Natural killer cell treated with Interleukin-12 subunit alpha and Interleukin-12 subunit beta and Interleukin-15 and Interleukin-18, amount 100 ng/mL, for 72 hours (primary cell): Measurements from ENCODE around the gene IFNA10. TPM values are rescaled to one million over a fixed set of nuclear protein-coding genes. Genes with fewer than 3 reads are reported as not detected.
"Not testable (repeated sequence)": the region's sequence is repeated elsewhere in the genome, so short reads cannot be mapped to it uniquely, and the experiment has no call there.

Experiments used
- ATAC-seq, 2 donors: fragments of 150-1000 bp; cut with Tn5 transposase in 1 of 2; sonication (Bioruptor Pico), chemical (Tn5 transposase) in 1 of 2; 2 replicates each; pipeline ENCODE4 v1.10.0; 2021
- DNase-seq: peaks from one replicate; pipeline ENCODE4 v3.0.0; 2022; ENCODE audit warnings: low spot score
- H3K27ac Mint-ChIP-seq, 2 donors: 1 replicate in 1 of 2; 2 replicates in 1 of 2; pipeline ENCODE4 v1.8.0; 2022; ENCODE audit warnings: mixed read lengths in 2 of 2, mild to moderate bottlenecking in 1 of 2, moderate library complexity in 1 of 2
- H3K27me3 Mint-ChIP-seq, 2 donors: 1 replicate in 1 of 2; 2 replicates in 1 of 2; pipeline ENCODE4 v1.8.0; 2022; ENCODE audit warnings: mixed read lengths in 2 of 2
- H3K36me3 Mint-ChIP-seq: one replicate; pipeline ENCODE4 v1.8.0; 2022; ENCODE audit warnings: mixed read lengths
- H3K4me1 Mint-ChIP-seq, 2 donors: 1 replicate in 1 of 2; 2 replicates in 1 of 2; pipeline ENCODE4 v1.8.0; 2022; ENCODE audit warnings: low read depth in 2 of 2, mixed read lengths in 2 of 2, mild to moderate bottlenecking in 1 of 2
- H3K4me3 Mint-ChIP-seq: one replicate; pipeline ENCODE4 v1.8.0; 2022; ENCODE audit warnings: mixed read lengths
- H3K9me3 Mint-ChIP-seq: 2 replicates; pipeline ENCODE4 v1.8.0; 2022; ENCODE audit warnings: mixed read lengths
- total RNA-seq, 2 donors: library from RNA; stranded (reverse); gene quantifications; one replicate each; pipeline ENCODE4 v1.2.3, GENCODE V29; 2022

IFNA10 gene
- not detected for total RNA-seq

GRCh38 chr9:21207043-21207442, at the start of gene IFNA10:
IFNA10 (minus strand) TSS chr9:21207143; CDS start chr9:21207097, 46 bp downstream.
- H3K27me3 Mint-ChIP-seq: peaks cover 14 to 17% of the 10 kb centered on the region in 2 donors
- not testable (repeated sequence) for H3K36me3 Mint-ChIP-seq, DNase-seq, H3K27ac Mint-ChIP-seq, ATAC-seq, H3K9me3 Mint-ChIP-seq, H3K4me3 Mint-ChIP-seq, H3K4me1 Mint-ChIP-seq

DNA sequence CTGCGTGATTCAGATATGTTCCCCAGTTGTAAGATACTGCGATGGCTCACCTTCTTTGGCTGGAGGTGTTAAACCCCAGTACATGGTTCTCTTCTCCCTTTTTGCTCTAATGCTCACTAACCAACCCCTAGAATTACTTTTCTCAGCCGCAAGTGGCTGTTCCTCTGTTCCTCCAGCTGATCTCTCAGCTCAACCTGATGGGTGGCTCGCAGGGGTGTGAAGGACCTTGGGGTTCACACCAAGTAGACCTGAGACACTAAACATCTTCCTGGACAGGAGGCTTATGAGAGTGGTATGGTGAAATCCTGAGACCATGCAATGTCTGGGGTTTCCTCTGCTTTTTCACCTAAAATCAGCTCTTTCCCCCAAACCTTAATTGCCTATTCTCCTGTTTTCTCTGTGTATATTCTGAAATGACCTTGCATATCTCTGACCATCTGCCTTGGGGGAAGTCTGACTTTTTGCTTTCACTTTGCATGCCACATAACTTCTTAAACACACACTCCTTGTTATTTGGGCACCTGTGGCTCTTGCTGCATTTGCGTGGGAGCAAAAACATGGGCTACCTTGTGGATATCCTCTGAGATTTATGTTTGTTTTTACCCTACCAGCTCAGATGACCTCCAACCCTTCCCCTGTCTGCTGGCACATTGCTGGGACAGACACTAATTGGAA, 48.7 kb upstream of the IFNA10 start:
- peaks cover 11 to 18% of the 10 kb centered on the region in 2 donors for H3K27me3 Mint-ChIP-seq
- DNase-seq (peak; percentile 64), ATAC-seq (peak; percentile 83 to 87)
- H3K4me3 Mint-ChIP-seq: peak overlapping the region; percentile 59
- H3K4me1 Mint-ChIP-seq: peaks cover 20 to 22% of the 10 kb centered on the region in 2 donors
- no peaks in the 10 kb centered on the region for H3K36me3 Mint-ChIP-seq
- peak overlapping the region; percentile 20 to 34 for H3K27ac Mint-ChIP-seq
- H3K9me3 Mint-ChIP-seq: no peaks in the 10 kb centered on the region

- peak overlapping the region; percentile 1 to 43 for H3K27ac Mint-ChIP-seq
- H3K4me3 Mint-ChIP-seq: peak overlapping the region; percentile 71
- ATAC-seq (peak; percentile 54 to 59), DNase-seq (no peak)
- H3K27me3 Mint-ChIP-seq: peaks cover 18 to 41% of the 10 kb centered on the region in 2 donors
- no peaks in the 10 kb centered on the region for H3K36me3 Mint-ChIP-seq
- peaks cover 20 to 22% of the 10 kb centered on the region in 2 donors for H3K4me1 Mint-ChIP-seq
- no peaks in the 10 kb centered on the region for H3K9me3 Mint-ChIP-seq
Observed at GRCh38 chr9:21252721-21253547, 46.0 kb upstream of the IFNA10 start.

DNA sequence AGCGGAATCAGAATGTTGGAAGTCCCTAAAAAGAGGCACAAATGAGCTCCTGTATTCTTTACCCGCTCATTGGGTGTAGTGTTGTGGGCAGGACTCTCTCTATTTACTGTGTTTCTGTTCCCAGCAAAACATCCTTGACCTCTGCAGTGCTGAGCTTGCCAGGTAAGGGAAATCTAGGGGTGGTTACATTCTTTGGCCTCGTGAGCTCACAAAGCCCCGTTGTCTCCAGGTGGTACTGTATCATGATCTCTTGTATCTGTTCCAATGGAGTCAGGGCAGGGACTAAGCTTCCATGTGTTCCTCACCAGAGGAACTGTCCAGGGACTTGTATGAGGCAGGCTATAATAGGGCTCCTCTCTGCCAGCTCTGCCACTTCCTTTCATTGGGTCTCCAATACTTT, 44.7 kb upstream of the IFNA10 start:
- DNase-seq: no peak
- Mint-ChIP-seq H3K9me3 (no peaks in the 10 kb centered on the region), H3K36me3 (no peaks in the 10 kb centered on the region), H3K27ac (no peak overlapping the region), H3K4me1 (peaks cover 20 to 22% of the 10 kb centered on the region in 2 donors), H3K27me3 (peaks cover 18 to 41% of the 10 kb centered on the region in 2 donors), H3K4me3 (no peak overlapping the region)
- no peak for ATAC-seq

GRCh38 chr9:21251190-21251589, 44.2 kb upstream of the IFNA10 start:
- peaks cover 15 to 41% of the 10 kb centered on the region in 2 donors for H3K27me3 Mint-ChIP-seq
- DNase-seq (no peak), ATAC-seq (no peak)
- H3K9me3 Mint-ChIP-seq: no peaks in the 10 kb centered on the region
- H3K36me3 Mint-ChIP-seq: no peaks in the 10 kb centered on the region
- peaks cover 16 to 18% of the 10 kb centered on the region in 2 donors for H3K4me1 Mint-ChIP-seq
- H3K27ac Mint-ChIP-seq: no peak overlapping the region
- H3K4me3 Mint-ChIP-seq: no peak overlapping the region

GRCh38 chr9:21244836-21245235, 37.9 kb upstream of the IFNA10 start:
- DNase-seq (no peak), ATAC-seq (no peak)
- no peak overlapping the region for H3K4me3 Mint-ChIP-seq
- peaks cover 20 to 38% of the 10 kb centered on the region in 2 donors for H3K27me3 Mint-ChIP-seq
- H3K9me3 Mint-ChIP-seq: no peaks in the 10 kb centered on the region
- no peak overlapping the region for H3K27ac Mint-ChIP-seq
- no peaks in the 10 kb centered on the region for H3K36me3 Mint-ChIP-seq
- no peaks in the 10 kb centered on the region for H3K4me1 Mint-ChIP-seq

- H3K27me3 Mint-ChIP-seq: peaks cover 28 to 47% of the 10 kb centered on the region in 2 donors
- no peak within 1 kb of the TSS for H3K4me3 Mint-ChIP-seq
- H3K27ac Mint-ChIP-seq: no peak within 1 kb of the TSS
- H3K9me3 Mint-ChIP-seq: no peaks in the 10 kb centered on the region
- H3K36me3 Mint-ChIP-seq: no peaks in the 10 kb centered on the region
- DNase-seq (no peak), ATAC-seq (no peak)
- H3K4me1 Mint-ChIP-seq: peaks cover 3 to 5% of the 10 kb centered on the region in 2 donors
Observed at GRCh38 chr9:21239911-21240310, 33.0 kb upstream of the IFNA10 start, which contains the start of gene IFNA14. IFNA14 (minus strand) TSS chr9:21240005; CDS start chr9:21239935, 70 bp downstream.

DNA sequence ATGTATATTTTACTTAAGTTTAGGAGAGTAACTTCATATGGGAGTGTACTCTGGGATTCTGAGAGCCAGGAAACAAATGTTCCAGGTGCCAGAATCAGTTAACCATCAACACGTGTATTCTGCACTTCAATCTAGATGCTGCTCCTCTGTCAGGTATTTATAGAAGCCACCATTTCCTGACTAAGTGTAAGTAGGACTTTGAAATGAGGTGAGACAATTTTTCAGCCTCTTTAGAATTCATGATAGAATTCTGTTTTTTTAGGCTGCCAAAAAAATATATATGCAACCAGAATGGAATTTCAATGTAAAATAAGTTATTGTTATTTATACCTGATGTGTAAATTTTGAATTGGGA, 29.4 kb upstream of the IFNA10 start:
- H3K4me3 Mint-ChIP-seq, H3K36me3 Mint-ChIP-seq, ATAC-seq, H3K27ac Mint-ChIP-seq, DNase-seq, H3K9me3 Mint-ChIP-seq, H3K4me1 Mint-ChIP-seq: not testable (repeated sequence)
- peaks cover 17 to 29% of the 10 kb centered on the region in 2 donors for H3K27me3 Mint-ChIP-seq

DNA sequence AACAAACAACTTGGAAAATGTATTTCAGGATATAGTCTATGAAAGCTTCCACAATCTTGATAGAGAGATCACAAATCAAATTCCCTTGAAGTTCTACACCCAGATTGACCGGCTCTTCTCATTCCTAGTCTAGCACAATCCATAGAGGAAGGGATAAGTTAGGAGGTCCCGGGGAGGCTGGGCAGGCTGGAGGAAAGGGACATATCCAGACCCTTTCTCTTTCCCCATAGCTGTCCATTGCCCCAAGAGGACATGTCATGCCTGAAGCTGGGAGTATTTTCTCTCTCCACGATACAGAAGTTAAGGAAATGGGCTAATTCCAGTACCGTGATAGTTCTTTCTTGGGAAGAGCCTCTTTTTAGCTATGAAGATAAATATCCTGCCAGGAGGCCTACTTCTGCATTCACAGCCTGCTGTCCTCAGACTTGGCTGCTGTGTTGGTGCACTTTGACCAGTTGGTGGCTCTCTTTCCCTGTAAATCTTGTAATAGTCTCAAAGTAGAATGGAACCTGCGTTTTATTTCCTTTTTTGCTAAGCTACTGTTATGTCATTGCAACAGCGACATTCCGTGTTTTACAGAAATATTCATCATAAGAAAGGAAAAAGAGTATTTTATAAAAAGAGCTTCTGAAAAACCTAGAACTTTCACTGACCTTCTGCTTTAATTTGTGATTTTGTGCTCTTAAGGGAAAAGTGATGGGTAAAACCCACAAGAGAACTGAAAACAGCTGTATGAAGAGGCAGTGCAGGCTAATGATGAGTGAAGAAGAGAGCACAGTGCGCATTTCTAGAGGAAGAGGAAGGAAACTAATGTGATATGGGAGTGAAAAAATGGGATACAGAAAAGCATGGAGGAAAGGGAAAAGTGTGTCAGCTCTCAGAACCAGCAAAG, 28.8 kb upstream of the IFNA10 start:
- H3K4me3 Mint-ChIP-seq, H3K9me3 Mint-ChIP-seq, H3K27ac Mint-ChIP-seq, H3K4me1 Mint-ChIP-seq, H3K36me3 Mint-ChIP-seq, DNase-seq: not testable (repeated sequence)
- H3K27me3 Mint-ChIP-seq: peaks cover 17 to 28% of the 10 kb centered on the region in 2 donors
- peak in 1 of 2 donors; percentile 56 for ATAC-seq

DNA sequence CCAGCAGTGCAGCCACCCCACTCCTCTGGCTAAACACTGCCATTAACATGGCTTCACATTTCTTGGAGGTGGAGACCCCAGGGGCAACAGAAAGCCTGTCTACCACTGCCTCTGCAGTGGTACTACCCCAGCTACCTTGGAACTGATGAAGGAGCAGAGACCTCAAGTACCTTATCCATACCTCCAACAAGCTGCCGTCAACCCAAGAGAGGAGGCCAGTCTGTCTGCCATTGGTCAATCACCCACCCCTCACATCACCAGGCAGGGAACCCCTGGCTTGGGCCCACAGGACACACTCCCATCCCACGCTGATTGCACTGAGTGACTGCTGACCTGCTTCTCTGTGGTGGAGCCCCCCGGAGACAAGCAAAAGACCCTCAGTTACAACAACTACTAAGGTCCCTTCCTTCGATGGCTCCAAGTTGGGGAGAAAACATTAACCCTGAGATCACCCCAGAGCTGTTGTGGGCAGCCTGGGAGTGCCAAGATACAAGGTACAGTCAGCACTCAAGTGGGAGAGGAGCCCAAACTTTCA, 27.3 kb upstream of the IFNA10 start:
- no peaks in the 10 kb centered on the region for H3K36me3 Mint-ChIP-seq
- H3K4me1 Mint-ChIP-seq: peaks cover 3 to 5% of the 10 kb centered on the region in 2 donors
- no peak overlapping the region for H3K4me3 Mint-ChIP-seq
- ATAC-seq (peak in 1 of 2 donors; percentile 28), DNase-seq (no peak)
- H3K27ac Mint-ChIP-seq: no peak overlapping the region
- peaks cover 15 to 22% of the 10 kb centered on the region in 2 donors for H3K27me3 Mint-ChIP-seq
- H3K9me3 Mint-ChIP-seq: no peaks in the 10 kb centered on the region

- Mint-ChIP-seq H3K9me3 (no peaks in the 10 kb centered on the region), H3K36me3 (no peaks in the 10 kb centered on the region), H3K27me3 (peaks cover 11 to 18% of the 10 kb centered on the region in 2 donors), H3K27ac (no peak overlapping the region), H3K4me1 (peaks cover 3 to 5% of the 10 kb centered on the region in 2 donors), H3K4me3 (no peak overlapping the region)
- DNase-seq (no peak), ATAC-seq (peak in 1 of 2 donors; percentile 20)
Observed at GRCh38 chr9:21233258-21233657, 26.3 kb upstream of the IFNA10 start.

- Mint-ChIP-seq H3K4me1 (no peaks in the 10 kb centered on the region), H3K4me3 (no peak within 1 kb of the TSS), H3K9me3 (no peaks in the 10 kb centered on the region), H3K27ac (no peak within 1 kb of the TSS), H3K36me3 (no peaks in the 10 kb centered on the region), H3K27me3 (peaks cover 11 to 12% of the 10 kb centered on the region in 2 donors)
- DNase-seq (no peak), ATAC-seq (no peak)
Observed at GRCh38 chr9:21228122-21228521, 21.2 kb upstream of the IFNA10 start, which contains the start of gene IFNA17. IFNA17 (minus strand) TSS chr9:21228222; CDS start chr9:21228173, 49 bp downstream.

DNA sequence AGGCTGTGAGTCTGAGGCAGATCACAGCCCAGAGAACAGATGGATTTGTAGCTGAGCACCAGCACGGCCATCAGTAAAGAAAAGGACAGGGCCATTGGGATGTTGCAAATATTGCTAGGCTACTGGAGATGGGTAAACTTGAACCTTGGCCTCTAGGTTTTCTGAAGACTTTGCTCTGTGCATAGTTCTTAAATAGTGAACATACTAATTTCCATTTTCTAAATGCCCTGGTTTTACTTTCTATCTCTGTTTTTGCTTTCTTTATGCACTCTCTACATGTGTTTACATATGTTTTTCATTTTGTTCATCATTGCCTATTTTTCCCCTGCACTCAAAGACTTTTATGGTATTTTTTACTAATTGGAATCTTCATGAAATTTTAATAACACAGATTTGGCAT, 10.3 kb upstream of the IFNA10 start, which contains the start of gene IFNA16:
IFNA16 (minus strand) TSS at position 101 of the 400 bp plus-strand sequence; CDS start at position 95, 6 bp downstream.
- not testable (repeated sequence) for H3K4me1 Mint-ChIP-seq, H3K36me3 Mint-ChIP-seq, H3K9me3 Mint-ChIP-seq, DNase-seq, ATAC-seq, H3K27ac Mint-ChIP-seq, H3K4me3 Mint-ChIP-seq
- peaks cover 27 to 49% of the 10 kb centered on the region in 2 donors for H3K27me3 Mint-ChIP-seq
